ENCODE data around the gene SLC22A31.

Gene SLC22A31

DNA sequence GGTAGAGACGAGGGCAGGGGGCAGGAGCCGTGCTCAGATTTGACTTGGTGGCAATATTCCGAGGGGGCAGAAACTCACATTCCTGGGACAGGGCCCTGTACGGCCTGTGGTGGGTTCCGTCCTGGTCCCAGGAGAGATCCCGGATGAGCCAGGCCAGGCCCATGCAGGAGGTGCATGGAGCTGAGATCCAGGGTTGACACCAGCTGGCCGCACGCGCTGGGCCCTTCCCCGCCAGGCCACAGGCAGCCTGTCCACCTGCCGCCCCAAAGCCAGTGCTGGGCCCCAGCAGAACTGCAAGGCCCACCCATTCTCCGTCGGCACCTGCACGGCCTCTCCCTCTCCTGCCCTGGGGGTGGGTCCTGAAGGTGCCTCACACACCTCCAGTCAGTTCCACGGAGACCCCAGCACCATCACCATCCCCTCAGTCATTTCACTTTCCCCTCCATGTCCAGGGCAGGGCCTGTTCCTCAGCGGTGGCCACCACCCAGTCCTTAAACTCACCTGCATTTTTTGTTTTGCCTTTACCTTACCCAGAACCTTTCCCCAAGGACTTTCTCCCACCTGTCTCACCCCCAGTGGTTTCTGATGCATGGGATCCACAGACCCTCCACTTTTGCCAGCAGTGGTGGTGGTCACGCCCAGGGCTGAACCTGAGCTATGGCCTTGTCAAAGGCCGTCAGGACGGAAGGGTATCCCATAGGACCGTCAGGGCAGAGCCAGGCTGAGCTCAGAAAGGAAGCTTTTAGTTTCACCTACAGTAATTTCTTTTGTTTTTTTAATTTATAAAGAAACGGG is 53.9 kb downstream of the SLC22A31 start:
- no peak overlapping the region for H3K4me2 ChIP-seq (ENCODE audit: low read length)

More for the DNA sequence above, 53.9 kb downstream of the SLC22A31 start:
- Histone ChIP-seq H3K9ac (ENCODE audit: low read length) (no peak overlapping the region), H4K20me1 (ENCODE audit: insufficient read depth, low read length) (no peaks in the 10 kb centered on the region), H3K27me3 (ENCODE audit: low read depth, low read length) (no peaks in the 10 kb centered on the region), H3K36me3 (replicated peaks; ENCODE audit: low read depth, low read length) (peaks cover 66% of the 10 kb centered on the region), H3K79me2 (ENCODE audit: low read length) (no peaks in the 10 kb centered on the region), H3K27ac (ENCODE audit: low read length) (no peak overlapping the region), H2AFZ (ENCODE audit: low read depth, low read length) (no peak overlapping the region), H3K9me3 (ENCODE audit: insufficient read depth, low read length) (peaks cover 8% of the 10 kb centered on the region; the same call in 1 of the 2 replicates), H3K4me1 (ENCODE audit: low read length) (no peaks in the 10 kb centered on the region), H3K4me3 (ENCODE audit: low read length) (no peak overlapping the region)
- TF ChIP-seq, protein P1, sequence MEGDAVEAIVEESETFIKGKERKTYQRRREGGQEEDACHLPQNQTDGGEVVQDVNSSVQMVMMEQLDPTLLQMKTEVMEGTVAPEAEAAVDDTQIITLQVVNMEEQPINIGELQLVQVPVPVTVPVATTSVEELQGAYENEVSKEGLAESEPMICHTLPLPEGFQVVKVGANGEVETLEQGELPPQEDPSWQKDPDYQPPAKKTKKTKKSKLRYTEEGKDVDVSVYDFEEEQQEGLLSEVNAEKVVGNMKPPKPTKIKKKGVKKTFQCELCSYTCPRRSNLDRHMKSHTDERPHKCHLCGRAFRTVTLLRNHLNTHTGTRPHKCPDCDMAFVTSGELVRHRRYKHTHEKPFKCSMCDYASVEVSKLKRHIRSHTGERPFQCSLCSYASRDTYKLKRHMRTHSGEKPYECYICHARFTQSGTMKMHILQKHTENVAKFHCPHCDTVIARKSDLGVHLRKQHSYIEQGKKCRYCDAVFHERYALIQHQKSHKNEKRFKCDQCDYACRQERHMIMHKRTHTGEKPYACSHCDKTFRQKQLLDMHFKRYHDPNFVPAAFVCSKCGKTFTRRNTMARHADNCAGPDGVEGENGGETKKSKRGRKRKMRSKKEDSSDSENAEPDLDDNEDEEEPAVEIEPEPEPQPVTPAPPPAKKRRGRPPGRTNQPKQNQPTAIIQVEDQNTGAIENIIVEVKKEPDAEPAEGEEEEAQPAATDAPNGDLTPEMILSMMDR (IDR thresholded peaks at IDR 0.05; ENCODE audit: low read depth, low read length) = no peak
- no peak for TF ChIP-seq EZH2phosphoT487 (IDR thresholded peaks at IDR 0.05; ENCODE audit: low read depth)
